GM10266 (cell line): ENCODE measurements around the gene PARD6G.

Experiments used
- DNase-seq: peaks from one replicate; pipeline ENCODE4 v3.0.0; 2012; ENCODE audit errors: extremely low spot score
- TF ChIP-seq, protein P1 (sequence below): IDR thresholded peaks from 2 replicates; pipeline ENCODE4 v1.5.1; 2012; ENCODE audit warnings: mild to moderate bottlenecking, low read depth; ENCODE audit not compliant: control insufficient read depth, insufficient read depth; ENCODE audit errors: missing control alignments

PARD6G gene

GRCh38 chr18:80148326-80149199 lies 98.8 kb downstream of the PARD6G start:
- no peak for DNase-seq
- TF ChIP-seq, protein P1, sequence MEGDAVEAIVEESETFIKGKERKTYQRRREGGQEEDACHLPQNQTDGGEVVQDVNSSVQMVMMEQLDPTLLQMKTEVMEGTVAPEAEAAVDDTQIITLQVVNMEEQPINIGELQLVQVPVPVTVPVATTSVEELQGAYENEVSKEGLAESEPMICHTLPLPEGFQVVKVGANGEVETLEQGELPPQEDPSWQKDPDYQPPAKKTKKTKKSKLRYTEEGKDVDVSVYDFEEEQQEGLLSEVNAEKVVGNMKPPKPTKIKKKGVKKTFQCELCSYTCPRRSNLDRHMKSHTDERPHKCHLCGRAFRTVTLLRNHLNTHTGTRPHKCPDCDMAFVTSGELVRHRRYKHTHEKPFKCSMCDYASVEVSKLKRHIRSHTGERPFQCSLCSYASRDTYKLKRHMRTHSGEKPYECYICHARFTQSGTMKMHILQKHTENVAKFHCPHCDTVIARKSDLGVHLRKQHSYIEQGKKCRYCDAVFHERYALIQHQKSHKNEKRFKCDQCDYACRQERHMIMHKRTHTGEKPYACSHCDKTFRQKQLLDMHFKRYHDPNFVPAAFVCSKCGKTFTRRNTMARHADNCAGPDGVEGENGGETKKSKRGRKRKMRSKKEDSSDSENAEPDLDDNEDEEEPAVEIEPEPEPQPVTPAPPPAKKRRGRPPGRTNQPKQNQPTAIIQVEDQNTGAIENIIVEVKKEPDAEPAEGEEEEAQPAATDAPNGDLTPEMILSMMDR, result no peak

- peak; percentile 83 for DNase-seq
- TF ChIP-seq, protein P1, result no peak
Measured at GRCh38 chr18:80147418-80148325, 99.6 kb downstream of the PARD6G start.

DNA sequence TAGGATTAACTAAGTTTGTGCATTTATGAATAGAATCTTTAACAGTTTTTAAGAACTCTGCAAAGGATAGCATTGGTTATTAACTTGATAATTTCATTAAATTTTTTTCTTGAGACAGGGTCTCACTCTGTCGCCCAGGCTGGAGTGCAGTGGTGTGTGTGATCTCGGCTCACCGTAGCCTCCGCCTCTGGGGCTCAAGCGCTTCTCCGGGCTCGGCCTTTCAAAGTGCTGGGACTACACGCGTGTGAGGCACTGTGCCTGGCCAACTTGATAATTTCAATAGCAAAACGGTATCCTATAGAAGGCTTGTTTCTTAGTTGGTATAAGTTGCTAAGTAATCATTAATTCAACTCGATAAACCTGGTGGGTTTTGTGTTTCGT lies 100.3 kb downstream of the PARD6G start:
- TF ChIP-seq, protein P1, result no peak
- no peak for DNase-seq

DNA sequence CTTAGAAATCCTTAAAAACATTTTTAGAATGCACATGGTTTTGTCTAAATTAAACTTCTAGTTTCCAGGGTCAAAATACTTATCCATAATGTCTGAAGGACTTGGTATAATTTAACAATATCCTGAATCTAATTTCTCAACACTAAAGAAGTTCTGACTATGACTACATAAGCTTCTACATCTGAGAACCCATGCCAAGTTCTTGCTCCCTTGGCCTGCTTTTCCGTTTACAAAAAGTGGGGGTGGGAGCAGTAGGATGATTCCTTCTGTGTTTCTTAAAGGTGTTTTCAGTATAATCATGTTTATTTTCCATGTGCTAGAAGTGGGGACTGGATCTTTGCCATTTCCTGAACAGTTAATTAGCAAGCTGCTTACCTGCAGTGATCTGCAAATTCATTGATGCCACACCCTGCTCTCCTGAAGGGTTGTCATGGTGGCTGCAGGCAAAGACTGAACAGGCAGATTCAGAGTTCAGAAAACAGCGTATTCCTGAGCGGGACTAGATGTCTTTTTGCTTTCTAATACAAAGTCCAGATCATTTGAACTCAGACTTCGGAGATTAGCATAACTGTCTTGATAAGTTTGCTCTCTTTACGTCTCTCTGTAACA lies 102.0 kb downstream of the PARD6G start:
- TF ChIP-seq, protein P1, result no peak
- no peak for DNase-seq

- TF ChIP-seq, protein P1, result no peak
- no peak for DNase-seq
Measured at GRCh38 chr18:80143881-80144280, 103.4 kb downstream of the PARD6G start.

GRCh38 chr18:80140455-80140985 lies 106.8 kb downstream of the PARD6G start:
- DNase-seq, result no peak
- TF ChIP-seq, protein P1, result no peak

DNA sequence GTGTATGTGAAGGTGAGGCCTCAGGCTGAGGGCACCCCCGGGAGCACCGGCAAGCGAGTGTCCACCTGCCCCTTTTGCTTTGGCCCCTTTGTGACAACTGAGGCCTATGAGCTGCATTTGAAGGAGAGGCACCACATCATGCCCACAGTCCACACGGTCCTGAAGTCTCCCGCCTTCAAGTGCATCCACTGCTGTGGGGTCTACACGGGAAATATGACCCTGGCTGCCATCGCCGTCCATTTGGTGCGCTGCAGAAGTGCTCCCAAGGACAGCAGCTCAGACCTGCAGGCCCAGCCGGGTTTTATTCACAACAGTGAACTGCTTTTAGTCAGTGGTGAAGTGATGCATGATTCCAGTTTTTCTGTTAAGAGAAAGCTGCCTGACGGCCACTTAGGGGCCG lies 109.3 kb downstream of the PARD6G start:
- DNase-seq, result no peak
- TF ChIP-seq, protein P1, result no peak
